Renal pelvis (tissue), 4 donors: ENCODE data around the gene PLCB1. TPM values are rescaled to one million over a fixed set of nuclear protein-coding genes. Genes with fewer than 3 reads are reported as not detected.

Experiments used
- DNase-seq: peaks from one replicate; pipeline ENCODE4 v3.0.0-alpha.2; 2013
- polyA plus RNA-seq, 3 donors: library from polyadenylated mRNA; unstranded; fragments of 120-200 nt; gene quantifications; one replicate each; pipeline ENCODE4 v1.2.1, GENCODE V29; 2013; ENCODE audit not compliant: insufficient read length in 3 of 3

PLCB1 gene
- polyA plus RNA-seq, 3 donors, result 35.7 to 37.7 (median 36.9) TPM

DNA sequence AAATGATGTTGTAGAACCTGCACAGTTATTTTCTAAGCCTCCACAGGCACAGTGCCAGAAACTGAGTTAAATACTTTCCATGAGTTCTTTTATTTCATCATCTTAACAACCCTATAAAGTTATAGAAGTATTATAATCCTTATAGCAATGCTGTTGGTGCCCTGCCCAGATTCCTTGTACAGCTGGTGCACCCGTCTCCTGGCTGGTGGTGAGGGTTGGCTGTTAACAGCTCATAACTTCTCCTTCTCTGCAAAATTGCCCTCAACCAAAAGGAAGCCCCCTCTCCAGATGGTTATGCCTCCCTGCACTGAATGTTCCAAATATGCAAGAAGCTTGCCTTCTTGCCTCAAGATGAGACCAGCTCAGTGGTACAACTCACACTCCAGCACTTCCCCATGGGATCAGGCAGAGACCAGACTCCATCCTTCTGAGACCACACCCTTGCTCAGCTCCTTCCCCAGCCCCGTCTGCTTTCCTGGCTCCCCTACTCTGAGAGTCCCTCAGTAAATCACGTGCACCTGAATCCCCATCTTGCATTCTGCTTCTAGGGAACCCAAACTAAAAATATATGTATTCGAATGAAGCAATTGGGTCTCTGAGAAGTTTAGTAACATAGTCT, 632.4 kb downstream of the PLCB1 start:
- DNase-seq, result no peak

- DNase-seq, result no peak
Measured at GRCh38 chr20:8766868-8767390, 634.9 kb downstream of the PLCB1 start.

- DNase-seq, result no peak
Measured at GRCh38 chr20:8774412-8774811, 642.3 kb downstream of the PLCB1 start.

GRCh38 chr20:8777911-8778310, 645.8 kb downstream of the PLCB1 start:
- DNase-seq, result no peak

DNA sequence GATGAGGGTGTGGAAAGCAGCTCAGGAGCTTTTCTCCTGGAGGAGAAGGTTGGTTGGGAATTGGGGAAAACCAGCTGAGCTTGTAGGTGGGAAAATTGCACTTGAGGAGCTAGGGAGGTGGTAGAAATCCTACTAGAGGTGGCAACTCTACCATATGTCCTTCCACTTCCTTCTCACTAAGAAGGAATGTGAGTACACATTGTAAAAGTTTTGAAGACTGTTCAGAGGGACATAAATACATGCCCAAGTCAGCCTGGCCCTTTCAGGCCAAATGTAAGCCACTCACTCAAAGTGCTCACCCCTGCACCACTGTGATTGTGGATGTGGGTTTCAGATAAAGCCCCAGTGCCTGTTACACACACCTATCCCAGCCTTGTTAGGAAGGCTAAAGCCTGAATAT, 646.3 kb downstream of the PLCB1 start:
- DNase-seq, result no peak

- no peak for DNase-seq
Measured at GRCh38 chr20:8780915-8781314, 648.8 kb downstream of the PLCB1 start.

GRCh38 chr20:8782804-8783203, 650.7 kb downstream of the PLCB1 start:
- no peak for DNase-seq

DNA sequence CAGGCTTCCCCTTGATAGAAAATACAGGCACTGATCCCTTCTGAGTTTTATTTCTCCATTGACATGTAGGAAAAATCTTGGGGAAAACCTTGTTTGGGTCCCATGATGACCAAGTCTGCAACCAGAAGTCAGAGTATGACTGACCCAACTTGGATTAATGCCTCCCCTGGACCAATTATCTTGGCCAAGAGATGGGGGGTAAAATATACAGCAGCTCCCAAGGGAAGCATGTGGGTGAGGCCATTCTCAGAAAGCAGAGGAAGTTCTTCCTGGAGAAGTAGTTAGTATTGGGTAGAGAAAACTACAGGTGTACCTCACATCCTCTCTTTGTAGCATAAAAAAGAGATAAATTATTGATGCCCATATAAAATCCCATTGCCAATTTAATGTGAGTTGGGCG, 651.7 kb downstream of the PLCB1 start:
- no peak for DNase-seq

- no peak for DNase-seq
Measured at GRCh38 chr20:8786383-8786782, 654.3 kb downstream of the PLCB1 start.

DNA sequence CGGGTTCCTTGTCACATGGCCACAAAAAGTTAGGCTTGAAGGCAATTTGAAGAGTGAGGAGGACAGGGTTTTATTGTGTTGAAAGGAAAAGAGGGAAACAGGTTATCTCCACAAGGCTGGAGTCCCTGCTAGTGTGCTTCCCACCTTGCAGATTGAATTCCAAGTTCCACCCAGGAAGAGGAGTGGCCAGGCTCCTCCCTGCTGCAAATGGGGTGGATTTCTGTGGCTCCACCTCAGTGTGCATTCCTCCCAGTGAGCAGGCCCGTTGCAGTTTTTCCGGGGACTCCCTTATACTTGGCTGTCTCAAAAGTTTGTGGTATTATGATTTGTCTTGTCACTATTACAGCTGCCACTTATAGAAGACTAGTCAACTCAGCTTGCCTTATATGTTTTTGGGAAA, 655.0 kb downstream of the PLCB1 start:
- DNase-seq, result no peak

DNA sequence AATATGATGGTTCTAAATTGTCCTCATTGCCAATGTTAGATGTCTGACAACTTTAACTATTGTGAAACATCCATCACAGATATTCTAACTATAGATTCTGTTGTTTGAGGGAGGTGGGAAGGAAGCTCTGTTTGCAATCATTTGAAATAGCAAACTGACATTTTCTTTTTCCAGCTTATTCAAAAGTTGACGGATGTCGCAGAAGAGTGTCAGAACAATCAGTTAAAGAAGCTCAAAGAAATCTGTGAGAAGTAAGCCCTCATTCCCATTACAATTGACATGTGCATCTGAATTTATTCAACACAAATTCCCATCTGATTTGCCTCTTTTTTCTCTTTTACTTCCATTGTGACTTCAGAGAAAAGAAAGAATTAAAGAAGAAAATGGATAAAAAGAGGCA, 656.2 kb downstream of the PLCB1 start:
- DNase-seq, result no peak

DNA sequence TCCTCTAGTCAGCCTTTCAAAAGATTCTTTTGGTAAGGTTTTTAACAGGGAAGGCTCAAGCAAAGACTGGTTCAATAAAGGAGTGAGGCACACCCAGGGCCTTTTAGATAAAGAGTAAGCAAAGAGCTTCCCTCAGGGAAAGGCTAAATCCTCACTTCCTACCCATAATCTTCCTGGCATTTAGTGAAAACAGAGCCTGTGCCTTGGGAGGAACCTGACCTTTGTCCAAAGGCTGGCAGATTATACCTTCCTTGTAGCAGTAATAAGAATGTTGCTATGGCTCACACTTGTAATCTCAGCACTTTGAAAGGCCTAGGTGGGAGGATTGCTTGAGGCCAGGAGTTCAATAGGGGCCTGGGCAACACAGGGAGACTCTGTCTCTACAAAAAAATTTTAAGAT, 656.8 kb downstream of the PLCB1 start:
- no peak for DNase-seq

GRCh38 chr20:8790442-8791074, 658.5 kb downstream of the PLCB1 start:
- peak; percentile 28 for DNase-seq

GRCh38 chr20:8795404-8795803, 663.3 kb downstream of the PLCB1 start:
- DNase-seq, result no peak

DNA sequence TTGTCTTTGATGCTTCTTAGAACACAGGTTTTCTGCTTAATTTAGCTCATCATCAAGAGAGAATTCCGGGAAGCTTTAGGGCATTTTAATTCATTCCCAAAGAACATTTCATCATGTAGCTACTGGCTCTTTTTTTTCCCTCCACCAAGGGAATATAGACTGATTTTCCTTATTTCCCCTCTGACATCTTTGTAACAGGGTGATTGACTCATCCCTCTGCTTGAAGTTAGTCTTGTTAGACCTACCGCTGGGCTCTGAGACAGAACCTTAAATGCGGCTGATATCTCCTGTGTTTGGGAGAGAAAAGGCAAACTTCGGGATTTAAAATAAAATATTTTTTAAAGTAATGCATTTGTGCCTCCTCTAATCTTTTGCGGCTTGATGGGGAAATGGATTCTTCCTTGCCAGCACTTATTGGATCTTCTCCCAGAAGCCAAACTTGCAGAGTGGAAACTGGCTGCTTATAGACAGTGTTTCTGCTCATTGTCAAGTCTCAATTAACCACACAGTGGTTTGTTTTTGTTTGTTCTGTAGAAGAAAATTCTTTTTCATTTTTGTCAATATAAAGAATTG, 664.1 kb downstream of the PLCB1 start:
- DNase-seq, result no peak

DNA sequence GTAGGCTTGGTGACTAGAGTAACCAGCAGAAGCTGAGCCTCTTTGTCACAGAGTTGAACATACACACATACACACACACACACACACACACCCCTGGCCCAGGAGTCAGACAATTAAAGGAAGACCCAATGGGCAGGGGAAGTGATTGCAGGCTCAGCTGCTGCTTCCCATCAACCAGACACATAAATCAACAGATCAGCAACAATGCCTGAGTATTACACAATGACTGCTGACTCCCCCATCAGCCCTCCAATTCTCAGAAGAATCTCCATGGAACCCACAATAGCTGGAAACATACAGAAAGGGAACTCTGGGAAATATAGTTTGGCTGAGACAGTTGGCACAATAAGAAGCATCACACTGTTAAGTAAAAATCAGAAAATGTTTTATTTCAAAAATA, 666.4 kb downstream of the PLCB1 start:
- DNase-seq, result no peak

DNA sequence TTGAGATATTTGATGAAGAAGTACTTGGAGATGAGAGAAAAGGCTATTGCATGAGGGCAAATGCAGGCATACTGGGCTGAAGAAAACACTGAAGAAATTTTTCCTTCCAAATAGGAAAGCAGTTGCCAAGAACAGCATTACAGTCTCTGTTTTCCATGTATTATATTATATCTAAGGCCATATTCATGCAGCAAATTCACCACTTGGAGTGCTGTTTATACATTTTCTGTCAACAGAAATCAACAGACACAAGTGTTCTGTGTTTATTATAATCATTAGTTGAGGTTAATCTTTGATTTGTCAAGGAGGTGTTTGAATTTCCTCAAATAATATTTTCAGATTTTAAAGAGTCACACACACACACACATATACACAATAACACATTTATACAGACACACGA, 668.0 kb downstream of the PLCB1 start:
- DNase-seq, result no peak

DNA sequence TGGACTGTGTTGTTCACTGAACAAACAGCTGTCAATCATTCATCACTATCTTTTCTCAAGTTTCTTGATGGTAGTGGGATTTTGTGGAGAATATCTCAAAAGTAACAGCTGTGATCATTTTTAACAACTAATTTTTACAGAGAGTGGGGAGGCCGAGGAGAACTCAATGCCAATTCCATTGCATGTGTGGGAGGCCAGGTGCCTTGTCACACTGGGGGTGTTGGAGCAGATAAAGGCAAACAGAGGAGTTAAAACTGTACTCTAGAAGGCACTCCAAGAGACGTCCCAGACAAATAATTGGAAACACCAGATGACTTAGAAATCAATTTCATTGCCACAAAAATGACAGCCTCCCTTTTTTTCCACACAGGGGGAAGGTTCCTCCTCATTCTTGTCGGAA, 669.6 kb downstream of the PLCB1 start:
- DNase-seq, result no peak

- DNase-seq, result no peak
Measured at GRCh38 chr20:8803065-8803464, 671.0 kb downstream of the PLCB1 start.

GRCh38 chr20:8803941-8804340, 671.9 kb downstream of the PLCB1 start:
- DNase-seq, result no peak

GRCh38 chr20:8805737-8806442, 673.8 kb downstream of the PLCB1 start:
- no peak for DNase-seq

GRCh38 chr20:8807480-8808201, 675.6 kb downstream of the PLCB1 start:
- DNase-seq, result no peak
